Stimulated activated naive CD8-positive, alpha-beta T cell treated with anti-CD3 and anti-CD28 coated beads, Interleukin-15, Interleukin-2, amounts not matched to agents 100 ng/mL and 50 ng/mL, for 24 hours (primary cell): ENCODE measurements around the gene PTPN21.

Experiments
- H3K27ac Mint-ChIP-seq: one replicate; pipeline ENCODE4 v1.8.0; 2021; ENCODE audit warnings: mild to moderate bottlenecking, mixed read lengths
- H3K27me3 Mint-ChIP-seq: one replicate; pipeline ENCODE4 v1.8.0; 2021; ENCODE audit warnings: mixed read lengths
- H3K36me3 Mint-ChIP-seq: one replicate; pipeline ENCODE4 v1.8.0; 2021; ENCODE audit warnings: low read depth, mixed read lengths
- H3K4me1 Mint-ChIP-seq: one replicate; pipeline ENCODE4 v1.8.0; 2021; ENCODE audit warnings: low read depth, mixed read lengths
- H3K4me3 Mint-ChIP-seq: one replicate; pipeline ENCODE4 v1.8.0; 2021; ENCODE audit warnings: mild to moderate bottlenecking, mixed read lengths
- H3K9me3 Mint-ChIP-seq: one replicate; pipeline ENCODE4 v1.8.0; 2021; ENCODE audit warnings: mixed read lengths

The PTPN21 gene

GRCh38 chr14:88554457-88555286, at the start of gene PTPN21:
Gene PTPN21, minus strand, starts transcription at chr14:88555007. Its CDS starts 4,590 bp downstream, at chr14:88550417.
- H3K27me3 Mint-ChIP-seq, result peaks cover 56% of the 10 kb centered on the region
- H3K4me1 Mint-ChIP-seq, result peaks cover 45% of the 10 kb centered on the region
- H3K4me3 Mint-ChIP-seq, result peak within 1 kb of the TSS; percentile 78
- no peak within 1 kb of the TSS for H3K27ac Mint-ChIP-seq
- H3K9me3 Mint-ChIP-seq, result no peaks in the 10 kb centered on the region
- no peaks in the 10 kb centered on the region for H3K36me3 Mint-ChIP-seq

GRCh38 chr14:88604212-88604611, 49.4 kb upstream of the PTPN21 start:
- no peak overlapping the region for H3K27ac Mint-ChIP-seq
- no peaks in the 10 kb centered on the region for H3K9me3 Mint-ChIP-seq
- H3K4me1 Mint-ChIP-seq, result peaks cover 18% of the 10 kb centered on the region
- H3K27me3 Mint-ChIP-seq, result no peaks in the 10 kb centered on the region
- peaks cover 80% of the 10 kb centered on the region for H3K36me3 Mint-ChIP-seq
- H3K4me3 Mint-ChIP-seq, result no peak overlapping the region

- H3K36me3 Mint-ChIP-seq, result peaks cover 81% of the 10 kb centered on the region
- peaks cover 36% of the 10 kb centered on the region for H3K4me1 Mint-ChIP-seq
- no peaks in the 10 kb centered on the region for H3K27me3 Mint-ChIP-seq
Observed at GRCh38 chr14:88599761-88600439, 45.1 kb upstream of the PTPN21 start.

DNA sequence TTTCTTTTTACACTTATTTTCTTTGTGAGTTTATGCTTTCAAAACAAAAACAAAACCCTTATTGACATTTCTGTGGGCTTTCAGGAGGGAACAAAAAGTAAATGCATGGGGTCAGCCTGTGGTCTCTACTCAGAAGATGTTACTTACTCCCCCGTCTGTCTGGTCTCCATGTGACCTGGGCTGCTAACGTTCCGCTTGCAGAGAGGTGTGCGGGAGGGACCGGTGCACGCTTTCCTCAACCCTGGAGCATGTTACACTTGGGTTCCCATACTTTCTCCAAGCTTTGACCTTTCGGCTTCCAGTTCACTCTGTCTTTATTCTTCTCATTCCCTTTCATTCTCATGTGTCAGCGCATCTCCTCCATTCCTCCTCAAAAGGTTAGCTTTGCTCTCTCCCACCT, 44.5 kb upstream of the PTPN21 start:
- Mint-ChIP-seq H3K4me3 (peak overlapping the region; percentile 54), H3K9me3 (no peaks in the 10 kb centered on the region), H3K27me3 (no peaks in the 10 kb centered on the region), H3K36me3 (peaks cover 86% of the 10 kb centered on the region), H3K27ac (peak overlapping the region; percentile 88), H3K4me1 (peaks cover 36% of the 10 kb centered on the region)

More at GRCh38 chr14:88599761-88600439, 45.1 kb upstream of the PTPN21 start:
- Mint-ChIP-seq H3K9me3 (no peaks in the 10 kb centered on the region), H3K27ac (peak overlapping the region; percentile 88), H3K4me3 (peak overlapping the region; percentile 54)

GRCh38 chr14:88598097-88598675, 43.4 kb upstream of the PTPN21 start:
- H3K36me3 Mint-ChIP-seq, result peaks cover 85% of the 10 kb centered on the region
- H3K4me1 Mint-ChIP-seq, result peaks cover 36% of the 10 kb centered on the region
- peak overlapping the region; percentile 65 for H3K27ac Mint-ChIP-seq
- H3K27me3 Mint-ChIP-seq, result no peaks in the 10 kb centered on the region
- no peak overlapping the region for H3K4me3 Mint-ChIP-seq
- no peaks in the 10 kb centered on the region for H3K9me3 Mint-ChIP-seq

- H3K27me3 Mint-ChIP-seq, result no peaks in the 10 kb centered on the region
- peak overlapping the region; percentile 65 for H3K27ac Mint-ChIP-seq
Observed at GRCh38 chr14:88597601-88598000, 42.8 kb upstream of the PTPN21 start.

GRCh38 chr14:88597038-88597437, 42.2 kb upstream of the PTPN21 start:
- Mint-ChIP-seq H3K36me3 (peaks cover 82% of the 10 kb centered on the region), H3K4me3 (no peak overlapping the region), H3K9me3 (no peaks in the 10 kb centered on the region), H3K27ac (no peak overlapping the region), H3K4me1 (peaks cover 36% of the 10 kb centered on the region), H3K27me3 (no peaks in the 10 kb centered on the region)

More at GRCh38 chr14:88597601-88598000, 42.8 kb upstream of the PTPN21 start:
- Mint-ChIP-seq H3K36me3 (peaks cover 85% of the 10 kb centered on the region), H3K4me3 (no peak overlapping the region), H3K9me3 (no peaks in the 10 kb centered on the region), H3K4me1 (peaks cover 36% of the 10 kb centered on the region)

DNA sequence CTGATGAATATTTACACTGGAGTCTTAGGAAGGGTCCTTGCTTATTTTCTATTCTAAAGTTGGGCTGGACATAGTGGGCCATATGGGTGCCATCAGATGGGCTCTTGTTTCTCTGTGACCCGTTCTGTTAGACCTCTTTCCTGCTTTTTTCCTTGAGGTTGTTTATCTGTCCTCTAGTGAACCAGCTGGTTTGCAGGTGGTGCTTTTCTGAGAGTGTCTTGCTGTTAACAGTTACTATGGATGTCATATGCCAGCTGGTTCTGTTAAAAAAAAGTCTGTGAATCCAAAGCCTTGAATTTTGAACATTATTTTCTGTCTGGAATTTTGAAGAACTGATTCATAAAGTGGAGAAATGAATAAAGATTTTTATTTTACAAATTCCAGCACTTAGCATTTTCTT, 37.2 kb upstream of the PTPN21 start:
- Mint-ChIP-seq H3K36me3 (peaks cover 82% of the 10 kb centered on the region), H3K9me3 (no peaks in the 10 kb centered on the region), H3K4me3 (no peak overlapping the region), H3K27me3 (no peaks in the 10 kb centered on the region), H3K4me1 (no peaks in the 10 kb centered on the region), H3K27ac (no peak overlapping the region)

- Mint-ChIP-seq H3K9me3 (no peaks in the 10 kb centered on the region), H3K4me1 (no peaks in the 10 kb centered on the region), H3K27ac (no peak overlapping the region), H3K4me3 (no peak overlapping the region), H3K36me3 (peaks cover 84% of the 10 kb centered on the region), H3K27me3 (no peaks in the 10 kb centered on the region)
Observed at GRCh38 chr14:88590173-88590572, 35.4 kb upstream of the PTPN21 start.

DNA sequence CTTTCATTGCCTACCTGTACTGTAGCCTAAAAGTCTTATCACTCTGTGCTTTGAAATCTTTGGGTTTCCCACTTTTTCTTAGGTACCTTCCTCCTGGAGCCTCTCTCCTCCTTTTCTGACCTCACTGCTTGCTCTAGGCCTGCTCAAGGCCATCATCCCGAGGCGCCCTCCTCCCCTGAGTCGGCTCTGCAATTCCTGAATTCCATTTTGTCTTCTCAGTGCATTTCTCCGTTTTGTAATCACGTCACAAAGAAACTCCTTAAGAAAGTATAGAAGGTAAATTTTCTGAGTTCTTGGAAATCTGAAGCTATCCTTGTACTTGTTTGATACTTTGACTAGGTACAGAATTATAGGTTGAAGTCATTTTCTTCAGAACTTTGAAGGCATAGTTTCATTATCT, 33.3 kb upstream of the PTPN21 start:
- no peaks in the 10 kb centered on the region for H3K27me3 Mint-ChIP-seq
- no peak overlapping the region for H3K27ac Mint-ChIP-seq
- peaks cover 80% of the 10 kb centered on the region for H3K36me3 Mint-ChIP-seq
- H3K4me3 Mint-ChIP-seq, result no peak overlapping the region
- H3K4me1 Mint-ChIP-seq, result no peaks in the 10 kb centered on the region
- H3K9me3 Mint-ChIP-seq, result no peaks in the 10 kb centered on the region

DNA sequence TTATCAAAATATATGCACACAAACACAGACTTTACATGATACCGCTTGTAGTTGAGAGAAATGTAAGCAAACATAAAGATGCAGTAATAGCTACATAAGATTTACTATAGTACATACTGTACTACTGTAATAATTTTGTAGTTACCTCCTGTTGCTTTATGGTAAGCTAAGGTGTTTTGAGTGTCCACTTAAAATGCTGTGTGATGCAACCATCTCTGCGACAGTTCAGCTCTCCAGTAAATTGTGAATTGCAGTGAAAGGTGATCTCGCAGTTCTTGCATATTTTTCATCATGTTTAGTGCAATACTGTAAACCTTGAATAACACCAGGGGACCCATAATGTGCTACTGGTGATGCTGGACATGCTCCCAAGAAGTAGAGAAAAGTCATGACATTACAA, 29.6 kb upstream of the PTPN21 start:
- no peaks in the 10 kb centered on the region for H3K4me1 Mint-ChIP-seq
- no peak overlapping the region for H3K27ac Mint-ChIP-seq
- peaks cover 79% of the 10 kb centered on the region for H3K36me3 Mint-ChIP-seq
- H3K27me3 Mint-ChIP-seq, result no peaks in the 10 kb centered on the region
- H3K4me3 Mint-ChIP-seq, result no peak overlapping the region
- H3K9me3 Mint-ChIP-seq, result no peaks in the 10 kb centered on the region

DNA sequence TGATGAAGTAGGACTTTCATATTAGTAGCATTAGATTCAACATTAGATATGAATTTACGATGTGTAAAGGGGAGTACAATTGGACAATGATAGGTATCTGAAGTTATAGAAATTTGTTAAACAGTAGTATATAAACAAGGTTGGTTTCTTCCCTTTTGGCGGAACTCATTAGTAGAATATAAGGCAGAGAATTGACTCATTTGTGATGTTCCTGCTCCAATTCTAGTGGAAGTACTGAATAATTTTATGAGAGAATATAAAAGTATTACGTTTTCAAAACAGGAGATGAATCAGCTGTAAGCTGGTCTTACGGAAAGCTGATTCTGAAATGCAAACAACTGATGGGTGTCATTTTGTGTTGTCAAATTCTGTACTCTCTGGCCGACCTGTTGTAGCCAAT, 21.4 kb upstream of the PTPN21 start:
- Mint-ChIP-seq H3K36me3 (peaks cover 83% of the 10 kb centered on the region), H3K27me3 (no peaks in the 10 kb centered on the region), H3K4me3 (no peak overlapping the region), H3K4me1 (no peaks in the 10 kb centered on the region), H3K27ac (no peak overlapping the region), H3K9me3 (no peaks in the 10 kb centered on the region)

GRCh38 chr14:88572117-88572516, 17.3 kb upstream of the PTPN21 start:
- H3K36me3 Mint-ChIP-seq, result peaks cover 85% of the 10 kb centered on the region
- no peak overlapping the region for H3K27ac Mint-ChIP-seq
- H3K4me1 Mint-ChIP-seq, result peaks cover 5% of the 10 kb centered on the region
- no peaks in the 10 kb centered on the region for H3K27me3 Mint-ChIP-seq
- no peak overlapping the region for H3K4me3 Mint-ChIP-seq
- peaks cover 4% of the 10 kb centered on the region for H3K9me3 Mint-ChIP-seq

DNA sequence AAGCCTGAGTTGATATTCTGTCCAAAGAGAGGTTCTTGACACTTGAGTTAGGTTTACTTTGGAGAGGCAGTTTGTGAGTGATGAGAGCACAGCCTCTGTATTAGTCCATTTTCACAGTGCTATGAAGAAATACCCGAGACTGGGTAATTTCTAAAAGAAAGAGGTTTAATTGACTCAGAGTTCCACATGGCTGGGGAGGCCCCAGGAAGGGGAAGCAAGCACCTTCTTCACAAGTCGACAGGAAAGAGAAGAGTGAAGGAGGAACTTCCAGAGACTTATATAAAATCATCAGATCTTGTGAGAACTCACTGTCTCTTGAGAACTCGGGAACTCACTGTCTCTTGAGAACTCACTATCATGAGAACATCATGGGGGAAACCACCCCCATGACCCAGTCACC, 13.4 kb upstream of the PTPN21 start:
- H3K9me3 Mint-ChIP-seq, result peaks cover 4% of the 10 kb centered on the region
- H3K27me3 Mint-ChIP-seq, result no peaks in the 10 kb centered on the region
- no peak overlapping the region for H3K4me3 Mint-ChIP-seq
- H3K4me1 Mint-ChIP-seq, result peaks cover 21% of the 10 kb centered on the region
- no peak overlapping the region for H3K27ac Mint-ChIP-seq
- H3K36me3 Mint-ChIP-seq, result peaks cover 66% of the 10 kb centered on the region

DNA sequence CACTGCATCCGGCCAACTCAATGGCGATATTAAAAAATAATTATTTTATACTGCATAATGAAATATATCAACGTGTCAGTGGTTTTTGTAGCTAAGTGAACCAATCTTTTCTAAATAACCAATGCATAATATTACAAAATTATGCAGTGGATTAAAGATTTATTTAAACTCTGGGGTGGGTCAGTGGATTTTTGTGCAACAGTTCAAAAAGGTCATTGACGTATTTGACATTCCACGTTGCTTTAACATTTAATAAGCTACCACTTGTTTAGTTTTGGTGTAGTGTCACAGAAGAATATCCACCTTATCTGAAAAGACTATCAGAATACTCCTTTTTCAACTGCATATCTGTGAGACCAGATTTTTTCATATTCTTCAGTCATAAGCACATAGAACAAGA, 10.6 kb upstream of the PTPN21 start:
- Mint-ChIP-seq H3K4me3 (no peak overlapping the region), H3K27ac (no peak overlapping the region), H3K27me3 (peaks cover 10% of the 10 kb centered on the region), H3K36me3 (peaks cover 46% of the 10 kb centered on the region), H3K4me1 (peaks cover 32% of the 10 kb centered on the region), H3K9me3 (peaks cover 4% of the 10 kb centered on the region)
